PC-9 (cell line): ENCODE results near the gene PRXL2A. TPM values are rescaled to one million over a fixed set of nuclear protein-coding genes. Genes with fewer than 3 reads are reported as not detected.

ENCODE experiments used
- BruUV-seq: library from RNA; stranded (reverse); fragments of 400-500 nt; replicated peaks from 2 replicates; lab custom pipeline; 2021; lab: Mats Ljungman, UMichigan
- CTCF ChIA-PET: fragments of 300-600 bp; sonication (Branson Sonifier 250); formaldehyde crosslinking; loops from one replicate; lab custom pipeline; 2022; ENCODE audit warnings: antibody characterized with exemption; lab: Charles Lee
- POLR2A ChIA-PET: fragments of 300-600 bp; sonication (Branson Sonifier 250); formaldehyde crosslinking; loops from one replicate; lab custom pipeline; 2022; ENCODE audit warnings: antibody characterized with exemption; ENCODE audit not compliant: unreplicated experiment; lab: Charles Lee
- DNase-seq, 2 experiments: peaks; one replicate each; pipeline versions ENCODE4 v3.0.0 to v3.0.0-alpha.2; 2015 to 2022; ENCODE audit warnings: mixed read lengths in 1 of 2
- H2AFZ ChIP-seq: fragments of 200-600 bp; sonication (generic); 2 replicates; pipeline ENCODE4 v1.8.1; 2017; ENCODE audit warnings: antibody characterized with exemption
- H3F3A ChIP-seq: fragments of 200-600 bp; sonication (generic); 2 replicates; pipeline ENCODE4 v1.8.1; 2017; ENCODE audit warnings: antibody characterized with exemption, mild to moderate bottlenecking, low read depth; ENCODE audit not compliant: insufficient read depth
- H3K27ac ChIP-seq: fragments of 200-600 bp; sonication (generic); 2 replicates; pipeline ENCODE4 v1.6.1; 2016; ENCODE audit warnings: mixed run types
- H3K27me3 ChIP-seq: fragments of 200-600 bp; sonication (generic); 2 replicates; pipeline ENCODE4 v1.6.1; 2016; ENCODE audit warnings: low read depth, mixed run types; ENCODE audit not compliant: insufficient read depth
- H3K36me3 ChIP-seq: fragments of 200-600 bp; sonication (generic); 2 replicates; pipeline ENCODE4 v1.6.1; 2016; ENCODE audit warnings: low read depth, mixed run types
- H3K4me1 ChIP-seq: fragments of 200-600 bp; sonication (generic); replicated peaks from 2 replicates; pipeline ENCODE4 v1.6.1; 2016; ENCODE audit warnings: mixed run types; ENCODE audit not compliant: insufficient read depth
- H3K4me2 ChIP-seq: fragments of 200-600 bp; sonication (generic); 2 replicates; pipeline ENCODE4 v1.6.1; 2017; ENCODE audit warnings: mixed run types
- H3K4me3 ChIP-seq: fragments of 200-600 bp; sonication (generic); 2 replicates; pipeline ENCODE4 v1.6.1; 2016; ENCODE audit warnings: mixed run types
- H3K79me2 ChIP-seq: fragments of 200-600 bp; sonication (generic); 2 replicates; pipeline ENCODE4 v1.6.1; 2017; ENCODE audit warnings: low read depth, mixed run types
- H3K9me2 ChIP-seq: fragments of 200-600 bp; sonication (generic); 2 replicates; pipeline ENCODE4 v1.8.1; 2017; ENCODE audit warnings: mild to moderate bottlenecking; ENCODE audit not compliant: insufficient read depth
- H3K9me3 ChIP-seq: fragments of 200-600 bp; sonication (generic); 2 replicates; pipeline ENCODE4 v1.8.1; 2016; ENCODE audit warnings: low read depth; ENCODE audit not compliant: insufficient read depth
- H4K20me1 ChIP-seq: fragments of 200-600 bp; sonication (generic); 2 replicates; pipeline ENCODE4 v1.8.1; 2017; ENCODE audit not compliant: insufficient read depth
- CTCF ChIP-seq: fragments of 200-600 bp; sonication (generic); conservative IDR thresholded peaks from 2 replicates; pipeline ENCODE4 v1.6.1; 2017; ENCODE audit warnings: mixed run types, antibody characterized with exemption, mild to moderate bottlenecking, moderate library complexity
- EZH2 ChIP-seq: fragments of 200-600 bp; sonication (generic); IDR thresholded peaks from 2 replicates; pipeline ENCODE4 v1.8.0; 2017; ENCODE audit warnings: antibody characterized with exemption, low read depth
- intact Hi-C: fragments of 100-400 bp; cut with micrococcal nuclease; formaldehyde crosslinking; loops from one replicate; pipeline ENCODE4 v1.10.0; 2022; ENCODE audit not compliant: unreplicated experiment
- total RNA-seq: library from RNA; stranded (reverse); gene quantifications from 2 replicates; pipeline ENCODE4 v1.2.3, GENCODE V29; 2021

The PRXL2A gene
- total RNA-seq, 1 experiment from 2014 or later = 88.7 TPM

GRCh38 chr10:80462981-80463741 lies 54.8 kb downstream of the PRXL2A start:
- H3K9me3 ChIP-seq = no peaks in the 10 kb centered on the region
- peaks cover 20% of the 10 kb centered on the region for H3K36me3 ChIP-seq
- peak overlapping the region; percentile 95 for H3K4me2 ChIP-seq
- ChIA-PET CTCF (interaction anchor here (0.6 to 1.4 kb wide), 4 partner anchors 33 to 42 kb away, joined by 3 to 4 read pairs (median 4); no protein-coding TSS in a partner anchor), POLR2A (interaction anchor here (0.9 to 1.2 kb wide), 2 partner anchors 8 to 43 kb away, joined by 3 read pairs; no protein-coding TSS in a partner anchor)
- no peaks in the 10 kb centered on the region for H3K9me2 ChIP-seq
- H3K27me3 ChIP-seq = no peaks in the 10 kb centered on the region
- TF ChIP-seq EZH2 (no peak), CTCF (no peak)
- DNase-seq = no peak
- peaks cover 48% of the 10 kb centered on the region for H4K20me1 ChIP-seq
- H3K79me2 ChIP-seq = peaks cover 98% of the 10 kb centered on the region
- H3K4me3 ChIP-seq = no peak overlapping the region
- H3K27ac ChIP-seq = peak overlapping the region; percentile 31; the same call in 1 of the 2 replicates
- BruUV-seq = no TSS peak
- H2AFZ ChIP-seq = no peak overlapping the region
- H3K4me1 ChIP-seq = peaks cover 98% of the 10 kb centered on the region
- intact Hi-C loops = loop anchor here (10.0 kb wide), 1 partner anchor 258 kb away; the partner anchor contains the start of gene ANXA11
- peaks cover 59% of the 10 kb centered on the region for H3F3A ChIP-seq

DNA sequence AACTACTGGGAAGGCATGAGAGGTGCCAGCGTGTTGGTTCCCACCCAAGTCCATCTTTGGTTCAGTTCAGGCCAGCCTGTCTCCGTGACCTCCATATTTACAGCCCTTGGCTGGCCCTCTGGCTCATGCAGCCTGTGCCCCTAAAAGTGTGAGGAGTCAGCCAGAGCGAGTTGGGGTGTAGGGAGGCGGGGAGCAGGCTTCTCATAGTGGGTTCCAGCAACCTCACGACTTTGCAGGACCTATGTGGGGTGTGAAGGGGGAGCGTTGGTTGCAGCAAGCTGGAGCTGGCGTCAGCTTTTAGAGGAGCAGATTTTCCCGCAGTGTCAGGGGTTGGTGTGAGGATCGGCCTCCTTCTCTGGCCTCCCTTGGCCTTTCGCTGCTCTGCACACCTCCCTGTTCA lies 55.5 kb downstream of the PRXL2A start:
- Histone ChIP-seq H3K4me3 (no peak overlapping the region), H3K4me2 (peak overlapping the region; percentile 95), H2AFZ (no peak overlapping the region), H3K9me2 (no peaks in the 10 kb centered on the region), H3K36me3 (peaks cover 24% of the 10 kb centered on the region), H3K27ac (peak overlapping the region; percentile 91; the same call in 1 of the 2 replicates), H3K27me3 (no peaks in the 10 kb centered on the region), H3F3A (peaks cover 59% of the 10 kb centered on the region), H3K9me3 (no peaks in the 10 kb centered on the region), H3K4me1 (peaks cover 98% of the 10 kb centered on the region), H4K20me1 (peaks cover 52% of the 10 kb centered on the region), H3K79me2 (peaks cover 98% of the 10 kb centered on the region)
- intact Hi-C loops = loop anchor here (10.0 kb wide), 1 partner anchor 259 kb away; the partner anchor contains the start of gene ANXA11
- POLR2A ChIA-PET = interaction anchor here (0.6 kb wide), 1 partner anchor 1311 kb away, joined by 4 read pairs; no protein-coding TSS in a partner anchor
- TF ChIP-seq EZH2 (no peak), CTCF (no peak)
- no peak for DNase-seq
- CTCF ChIA-PET = interaction anchor here (0.7 to 1.0 kb wide), 2 partner anchors 37 to 42 kb away, joined by 3 to 4 read pairs; no protein-coding TSS in a partner anchor
- BruUV-seq = no TSS peak

DNA sequence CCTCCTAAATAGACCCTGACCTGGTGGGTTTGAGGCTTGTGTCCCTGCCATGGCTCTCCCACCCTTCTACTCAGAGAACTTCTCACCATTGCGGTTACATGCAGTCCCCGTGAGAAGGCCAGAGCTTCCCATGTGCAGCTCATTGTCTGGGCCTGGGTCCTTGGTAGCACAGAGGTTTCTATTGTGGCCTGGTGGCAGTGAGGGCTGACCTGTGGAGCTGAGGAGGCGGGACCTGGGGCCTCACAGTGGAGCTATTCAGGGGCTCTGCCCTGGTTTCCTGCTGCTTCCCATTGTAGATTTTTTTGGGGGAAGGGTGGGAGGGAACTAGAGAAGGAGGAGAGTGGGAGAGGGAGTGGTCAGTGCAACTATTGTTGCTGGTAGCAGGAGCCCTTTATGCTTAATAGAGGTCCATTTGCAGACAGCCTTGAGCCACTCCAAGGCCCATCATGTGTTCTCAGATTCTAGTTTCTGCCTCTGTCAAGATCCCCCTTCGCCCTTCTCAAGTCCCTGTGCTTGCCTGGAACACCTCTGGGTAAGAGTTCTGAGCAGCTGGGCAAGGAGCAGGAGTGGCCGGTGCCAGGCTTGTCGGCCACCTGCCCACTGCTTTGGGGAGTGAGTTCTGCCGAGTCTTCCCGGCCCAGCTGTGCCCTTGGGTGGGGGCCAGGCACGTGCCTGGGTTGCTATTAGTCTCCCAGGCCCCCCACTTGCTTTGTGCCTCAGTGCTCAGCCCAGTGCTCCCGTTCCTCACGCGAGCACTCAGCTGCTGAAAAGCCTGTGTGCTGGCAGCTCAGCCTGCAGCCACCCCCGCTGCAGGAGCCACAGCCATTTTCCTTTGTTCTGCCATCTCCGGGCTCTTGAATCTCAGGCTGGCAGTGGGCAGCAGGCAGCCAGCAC lies 56.5 kb downstream of the PRXL2A start:
- no peak overlapping the region for H3K4me3 ChIP-seq
- BruUV-seq = no TSS peak
- H3K79me2 ChIP-seq = peaks cover 98% of the 10 kb centered on the region
- ChIA-PET CTCF (interaction anchor here (0.5 to 0.8 kb wide), 5 partner anchors 8 to 59 kb away, joined by 3 read pairs; no protein-coding TSS in a partner anchor), POLR2A (interaction anchor here (0.7 kb wide), 1 partner anchor 47 kb away, joined by 9 read pairs; no protein-coding TSS in a partner anchor)
- no peaks in the 10 kb centered on the region for H3K9me3 ChIP-seq
- peaks cover 52% of the 10 kb centered on the region for H4K20me1 ChIP-seq
- H3K9me2 ChIP-seq = no peaks in the 10 kb centered on the region
- H3K36me3 ChIP-seq = peaks cover 31% of the 10 kb centered on the region
- peak overlapping the region; percentile 95 for H3K4me2 ChIP-seq
- H3K4me1 ChIP-seq = peaks cover 98% of the 10 kb centered on the region
- H2AFZ ChIP-seq = no peak overlapping the region
- peak overlapping the region; percentile 91 for H3K27ac ChIP-seq
- peaks cover 59% of the 10 kb centered on the region for H3F3A ChIP-seq
- intact Hi-C loops = loop anchor here (10.0 kb wide), 1 partner anchor 260 kb away; the partner anchor contains the start of gene ANXA11
- DNase-seq = peak in 1 of 2 experiments; percentile 54
- TF ChIP-seq CTCF = no peak
- TF ChIP-seq EZH2 = no peak
- no peaks in the 10 kb centered on the region for H3K27me3 ChIP-seq
